HG02870 (cell line): Measurements from ENCODE around the gene FMN1.

Experiments
- ATAC-seq: cut with Tn5 transposase; IDR thresholded peaks from one replicate; pipeline ENCODE4 v1.9.1; 2021; ENCODE audit warnings: mild to moderate bottlenecking, moderate library complexity; ENCODE audit not compliant: unreplicated experiment

Gene FMN1

DNA sequence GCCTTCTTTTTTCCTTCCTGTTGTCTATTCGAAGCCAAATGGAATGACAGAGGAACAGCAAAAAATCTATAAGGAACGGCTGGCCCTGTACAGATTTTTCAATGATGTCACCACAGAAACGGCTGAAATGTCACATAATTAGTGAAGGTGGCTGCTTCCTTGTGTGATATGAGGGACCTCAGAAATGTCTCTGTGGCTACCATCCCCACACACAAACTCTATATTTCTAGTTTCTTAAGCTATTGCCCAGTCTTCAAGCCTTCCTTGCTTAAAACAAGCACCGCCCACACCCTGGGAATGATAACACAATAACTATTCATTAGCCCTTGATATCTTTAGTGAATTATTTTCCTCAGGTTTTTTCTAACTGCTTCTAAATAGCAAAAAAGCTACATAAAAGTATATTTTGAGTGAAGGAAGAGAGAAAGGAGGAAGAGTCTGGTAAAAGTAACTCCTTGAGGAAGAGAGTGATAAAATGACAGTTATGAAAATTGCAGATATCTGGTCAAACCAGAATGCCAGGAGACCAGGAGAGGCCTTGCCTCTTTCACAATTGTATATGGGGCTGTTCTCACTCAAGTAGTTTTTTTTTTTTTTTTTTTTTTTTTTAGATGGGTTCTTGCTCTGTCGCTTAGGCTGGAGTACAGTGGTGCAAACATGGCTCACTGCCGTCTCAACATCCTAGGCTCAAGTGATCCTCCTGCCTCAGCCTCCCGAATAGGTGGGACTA lies 38.7 kb downstream of the FMN1 start:
- no peak for ATAC-seq

DNA sequence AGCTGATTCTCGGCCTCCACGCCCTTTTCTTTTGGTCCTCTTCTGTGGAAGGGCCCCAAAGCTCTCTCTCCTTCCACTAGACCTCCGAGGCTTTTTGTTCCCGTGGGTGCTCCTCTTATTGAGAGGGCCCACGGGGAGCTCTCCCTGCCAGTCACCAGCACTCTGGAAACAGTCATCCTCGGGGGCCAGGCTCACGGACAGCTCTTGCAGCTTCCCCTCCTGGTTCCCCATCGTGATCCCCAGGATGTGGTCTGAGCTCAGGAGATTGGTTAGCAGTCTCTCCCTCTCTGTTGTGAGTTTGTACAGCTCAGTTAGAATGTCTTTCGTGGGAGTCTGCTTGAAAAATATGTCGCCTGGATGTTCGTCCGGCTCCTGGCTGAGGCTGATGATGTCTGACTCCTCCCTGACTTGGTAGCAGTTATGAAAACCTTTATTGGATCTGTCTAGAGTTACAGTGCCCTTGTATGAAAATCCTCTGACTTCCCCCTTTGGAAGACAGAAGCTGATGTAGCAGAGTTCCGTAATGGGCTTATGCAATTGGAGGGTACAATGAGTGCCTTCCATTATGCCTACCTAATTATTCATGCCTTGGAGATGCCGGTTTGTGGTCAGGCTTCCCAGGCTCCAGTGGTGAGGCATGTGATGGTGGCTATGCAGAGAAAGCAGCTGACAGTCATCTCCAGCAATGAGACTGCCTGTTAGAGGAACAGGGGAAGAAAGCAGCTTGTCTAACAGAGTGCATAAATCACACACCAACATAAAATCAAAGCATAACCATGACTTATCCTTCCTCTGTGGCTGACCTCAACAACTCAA lies 40.0 kb downstream of the FMN1 start:
- ATAC-seq, result no peak

DNA sequence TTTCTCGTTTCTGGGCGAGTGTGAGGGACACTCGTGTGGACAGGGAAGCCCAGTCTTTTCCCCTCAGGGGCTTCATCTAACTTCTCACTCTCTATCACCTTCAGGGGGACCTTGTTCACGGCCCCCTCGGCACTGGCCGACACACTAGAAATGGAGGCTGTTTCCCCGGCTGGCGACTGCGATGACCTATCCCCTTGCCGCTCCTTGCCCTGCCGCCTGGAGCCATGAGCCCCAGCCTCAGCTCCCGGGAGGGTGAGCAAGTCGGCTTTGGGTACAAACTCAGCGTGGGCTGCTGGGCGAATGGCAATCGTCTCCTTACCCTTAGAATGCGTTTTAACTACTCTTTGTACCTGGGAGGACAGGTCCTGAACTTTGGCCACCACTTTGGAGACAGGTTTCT lies 41.0 kb downstream of the FMN1 start:
- no peak for ATAC-seq

DNA sequence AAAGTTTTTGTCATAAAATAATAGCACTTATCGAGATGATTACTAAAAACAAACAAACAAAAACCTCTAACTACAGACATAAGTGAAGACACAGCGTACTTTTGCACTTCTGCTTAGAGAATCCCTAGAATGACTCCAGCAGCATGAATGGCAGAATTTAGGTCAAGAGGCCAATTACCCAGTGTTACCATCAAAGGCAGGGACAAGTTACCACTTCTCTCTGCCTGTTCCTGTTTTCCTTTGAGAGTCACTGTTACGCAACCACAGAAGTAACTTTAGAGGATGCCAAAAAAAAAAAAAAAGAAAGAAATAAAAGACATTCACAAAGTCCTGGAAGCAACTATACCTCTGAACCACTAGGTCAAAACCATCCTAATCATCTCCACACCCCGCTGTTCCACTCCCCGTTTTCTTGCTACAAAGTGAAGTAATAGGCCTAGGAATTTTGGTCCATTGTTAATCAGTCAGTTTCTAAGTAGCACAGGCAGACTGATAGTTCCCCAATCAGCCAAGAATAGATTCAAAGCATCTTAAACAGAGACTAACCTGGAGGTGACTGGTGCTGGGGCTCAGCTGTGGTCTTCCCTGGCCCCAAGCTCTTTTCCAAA lies 41.9 kb downstream of the FMN1 start:
- ATAC-seq, result no peak

DNA sequence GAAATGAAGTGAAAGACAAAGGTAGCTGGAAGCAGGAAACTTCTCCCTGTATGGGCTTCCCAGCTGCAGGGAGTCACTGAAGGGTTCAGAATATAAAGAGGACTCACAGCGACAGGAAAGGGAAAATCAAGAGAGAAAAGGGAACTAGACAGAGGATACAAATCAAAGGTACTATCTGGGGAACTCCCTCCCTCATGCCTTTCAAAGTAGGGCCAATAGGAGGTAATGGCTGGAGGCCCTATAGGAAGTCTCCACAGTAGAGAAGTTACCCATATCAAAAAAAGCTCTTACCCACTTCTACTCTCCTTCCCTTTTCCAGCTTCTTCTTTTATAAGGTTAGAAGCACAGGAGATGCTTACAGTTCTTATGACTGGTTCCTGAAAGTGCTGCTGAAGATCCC lies 43.5 kb downstream of the FMN1 start:
- no peak for ATAC-seq

DNA sequence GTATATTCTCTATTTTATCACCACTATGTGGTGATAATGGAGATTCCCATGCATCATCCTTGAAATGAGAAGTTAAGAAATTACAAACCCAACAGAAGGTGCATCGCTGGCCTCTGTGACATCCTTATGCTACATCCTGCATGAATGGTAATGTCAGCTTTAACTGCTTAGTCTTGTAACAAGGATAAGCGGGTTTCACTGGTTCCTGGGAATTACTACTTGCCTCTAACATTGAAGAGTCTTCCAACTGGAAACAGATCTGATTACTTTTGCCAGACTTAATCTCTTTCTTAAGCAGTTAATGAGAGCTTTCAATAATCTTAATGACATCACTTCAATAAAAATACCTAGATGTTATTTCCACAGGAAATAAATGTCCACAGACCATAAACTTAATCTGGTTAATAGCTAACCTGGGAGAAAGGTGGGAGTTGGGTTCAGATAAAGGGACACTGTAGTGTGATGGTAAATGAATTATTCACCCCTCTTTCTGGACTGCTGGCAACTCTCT lies 44.0 kb downstream of the FMN1 start:
- no peak for ATAC-seq

DNA sequence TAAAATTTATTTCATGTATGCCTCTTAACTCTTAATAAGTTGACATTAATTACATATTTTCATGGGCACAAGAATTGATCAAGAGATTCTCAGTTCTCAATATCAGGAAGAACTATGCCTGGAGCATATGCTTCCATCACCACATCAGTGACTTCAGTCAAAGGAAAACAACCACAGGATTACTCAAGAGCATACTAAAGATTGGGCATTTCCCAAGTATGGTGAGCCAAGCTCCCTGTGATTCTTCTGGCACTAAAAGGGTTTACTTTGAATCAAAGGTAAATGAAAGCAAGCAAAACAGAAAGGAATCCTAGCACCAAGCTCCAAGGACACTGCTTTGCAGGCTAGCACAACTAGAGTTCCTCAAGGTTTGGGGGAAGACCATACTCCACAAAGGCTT lies 44.6 kb downstream of the FMN1 start:
- no peak for ATAC-seq

DNA sequence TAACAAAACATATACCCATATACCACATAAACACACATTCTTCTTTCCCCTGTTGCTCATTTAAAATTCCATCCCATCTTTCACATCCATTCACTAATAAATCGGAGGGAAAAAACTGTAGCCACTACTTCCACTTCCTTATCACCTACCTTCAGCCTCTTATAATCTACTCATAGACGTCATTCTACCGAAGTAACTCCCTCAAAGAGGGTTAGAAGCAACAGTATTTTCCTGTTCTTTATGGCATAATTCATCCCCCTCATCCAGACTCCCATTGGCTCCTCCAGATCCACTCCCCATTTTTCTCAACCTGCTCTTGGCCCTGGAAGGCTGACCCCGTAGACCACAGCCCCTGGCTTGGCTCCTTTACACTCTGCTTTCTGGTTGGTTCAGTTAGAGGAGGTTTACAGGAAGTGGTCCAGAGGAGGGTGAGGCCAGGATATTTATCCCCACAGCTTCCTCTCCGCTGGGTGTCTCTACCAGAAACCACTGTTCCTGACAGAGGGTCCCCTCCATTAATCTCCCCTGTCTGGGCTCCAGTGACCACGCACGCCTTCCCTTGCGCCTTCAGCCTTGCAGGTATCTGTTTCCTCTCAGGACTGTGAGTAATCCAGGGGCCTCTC lies 46.3 kb downstream of the FMN1 start:
- ATAC-seq, result no peak

DNA sequence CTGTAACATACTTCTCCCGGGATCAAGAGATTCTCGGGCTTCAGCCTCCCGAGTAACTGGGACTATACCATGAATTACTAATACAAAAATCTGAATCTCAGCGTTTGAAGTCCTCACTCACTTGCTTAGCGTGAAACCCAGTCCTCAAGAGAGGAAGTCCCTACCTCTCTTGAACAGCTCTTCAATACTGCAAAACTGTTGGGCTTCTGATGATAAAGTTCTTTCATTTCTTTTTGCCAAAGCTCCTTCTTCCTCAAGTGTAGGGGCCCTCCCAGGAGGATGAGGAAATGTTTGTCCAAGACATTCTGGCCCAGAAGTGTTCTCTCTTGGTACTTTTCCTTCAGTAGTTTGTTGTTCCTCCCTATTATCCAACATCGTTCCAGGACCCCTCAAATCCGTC lies 48.5 kb downstream of the FMN1 start:
- no peak for ATAC-seq

DNA sequence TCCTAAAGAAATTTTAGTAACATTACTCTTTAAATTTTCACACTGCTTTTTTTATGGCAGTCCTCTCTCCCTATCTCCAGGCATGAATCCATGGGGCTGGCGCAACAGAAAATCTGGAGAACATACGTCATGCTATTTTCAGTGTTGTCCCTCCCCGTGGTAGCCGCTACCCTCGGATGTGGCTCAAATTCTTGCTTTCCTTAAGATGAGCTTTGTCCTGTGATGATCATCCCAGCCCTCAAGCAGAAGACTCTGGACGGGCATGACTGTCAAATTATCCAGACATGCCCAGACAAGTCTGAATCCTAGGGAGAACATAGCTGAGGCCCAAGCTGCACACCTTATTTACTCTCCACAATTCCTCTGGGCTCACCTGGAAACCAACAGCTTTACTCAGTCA lies 49.1 kb downstream of the FMN1 start:
- ATAC-seq, result no peak

DNA sequence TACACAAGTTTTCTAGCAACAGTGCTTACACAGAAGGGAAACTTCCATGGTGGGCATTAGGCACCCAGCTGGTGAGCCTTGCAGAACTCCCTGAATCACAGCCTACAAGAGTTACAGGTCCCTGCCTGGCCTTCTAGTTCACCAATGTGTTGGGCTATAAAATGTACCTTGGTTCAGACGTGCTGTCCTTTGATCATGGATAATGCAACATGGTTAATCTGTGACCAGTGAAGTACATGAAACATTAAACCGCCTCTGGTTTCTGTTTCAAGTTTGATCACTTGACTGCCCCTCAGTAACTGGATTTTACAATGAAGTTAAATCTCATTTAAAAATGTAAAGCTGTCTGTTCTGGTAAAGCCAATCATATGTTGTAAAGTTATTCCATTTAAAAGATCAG lies 51.8 kb downstream of the FMN1 start:
- no peak for ATAC-seq

DNA sequence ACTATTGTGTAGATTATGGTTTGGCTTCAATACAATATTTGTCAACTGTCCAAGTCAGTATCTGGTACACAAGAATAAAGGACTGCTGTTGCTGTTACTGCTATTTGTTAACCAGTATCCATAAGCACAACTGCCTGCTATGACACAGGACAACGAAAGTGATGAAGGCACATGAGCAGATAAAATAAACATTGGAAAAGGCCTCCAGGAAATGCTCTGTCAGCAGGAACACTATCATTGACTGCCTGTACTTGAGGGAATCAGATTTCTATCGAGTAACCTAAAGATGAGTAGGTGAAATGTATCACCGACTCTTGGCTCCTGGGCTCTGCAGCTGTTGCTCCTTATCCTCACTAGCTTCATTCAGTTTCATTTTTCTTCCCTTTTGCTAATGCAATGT lies 56.5 kb downstream of the FMN1 start:
- ATAC-seq, result no peak

DNA sequence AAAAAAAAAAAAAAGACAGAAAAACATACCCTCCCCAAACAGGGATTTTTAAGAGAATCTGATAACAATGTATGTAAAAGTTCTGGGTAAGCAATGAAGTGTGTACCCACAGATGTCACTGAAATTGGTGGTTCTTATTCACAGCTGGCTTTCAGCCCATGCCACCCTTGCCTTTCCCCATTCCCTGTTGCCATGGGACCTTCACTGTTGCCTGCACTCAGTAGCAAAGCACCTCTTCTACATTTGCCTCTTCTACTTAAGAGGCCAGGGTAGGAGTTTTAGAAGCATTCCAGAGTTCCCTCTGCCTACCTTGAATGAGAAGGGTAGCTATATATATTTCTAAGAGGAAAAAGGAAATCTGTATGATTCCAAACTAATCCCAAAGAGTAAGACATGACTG lies 57.4 kb downstream of the FMN1 start:
- no peak for ATAC-seq

DNA sequence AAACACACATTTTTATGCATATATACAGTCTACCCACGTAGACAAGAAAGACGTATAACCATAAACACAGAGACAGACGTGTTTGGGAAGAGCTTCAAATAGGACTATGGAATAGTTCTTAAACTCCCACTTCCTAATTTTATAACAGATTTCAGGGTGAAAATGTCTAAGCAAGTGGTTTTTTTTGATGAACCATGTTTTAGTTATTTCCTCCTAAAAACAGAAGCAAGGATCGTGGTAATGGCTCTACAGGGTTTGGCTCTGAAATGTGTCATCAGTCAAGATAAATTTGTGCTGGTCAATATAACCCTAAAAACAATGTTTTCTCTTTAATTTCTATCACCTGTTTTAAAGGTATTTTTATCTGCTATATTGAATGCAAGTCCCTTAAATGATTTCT lies 58.2 kb downstream of the FMN1 start:
- no peak for ATAC-seq

DNA sequence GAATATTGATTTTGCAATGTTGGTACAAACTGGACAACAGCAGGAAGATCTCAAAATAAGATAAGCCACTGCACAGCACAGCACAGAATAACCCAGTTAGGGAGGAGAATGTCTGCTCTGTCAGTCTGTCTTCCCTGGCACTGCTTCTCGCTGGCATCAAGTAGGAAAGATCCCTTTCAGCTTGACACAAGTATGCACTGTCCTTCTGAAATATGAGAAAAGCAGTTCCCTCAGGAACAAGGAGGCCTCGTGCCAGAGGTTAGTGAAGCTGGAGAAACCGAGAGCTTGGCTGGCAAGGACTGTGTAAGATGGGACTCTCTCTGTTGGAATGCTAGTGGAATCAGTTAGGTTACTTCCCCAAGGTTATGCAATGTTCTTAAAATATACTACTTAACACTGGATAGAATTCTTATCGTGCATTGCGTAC lies 59.1 kb downstream of the FMN1 start:
- ATAC-seq, result no peak

DNA sequence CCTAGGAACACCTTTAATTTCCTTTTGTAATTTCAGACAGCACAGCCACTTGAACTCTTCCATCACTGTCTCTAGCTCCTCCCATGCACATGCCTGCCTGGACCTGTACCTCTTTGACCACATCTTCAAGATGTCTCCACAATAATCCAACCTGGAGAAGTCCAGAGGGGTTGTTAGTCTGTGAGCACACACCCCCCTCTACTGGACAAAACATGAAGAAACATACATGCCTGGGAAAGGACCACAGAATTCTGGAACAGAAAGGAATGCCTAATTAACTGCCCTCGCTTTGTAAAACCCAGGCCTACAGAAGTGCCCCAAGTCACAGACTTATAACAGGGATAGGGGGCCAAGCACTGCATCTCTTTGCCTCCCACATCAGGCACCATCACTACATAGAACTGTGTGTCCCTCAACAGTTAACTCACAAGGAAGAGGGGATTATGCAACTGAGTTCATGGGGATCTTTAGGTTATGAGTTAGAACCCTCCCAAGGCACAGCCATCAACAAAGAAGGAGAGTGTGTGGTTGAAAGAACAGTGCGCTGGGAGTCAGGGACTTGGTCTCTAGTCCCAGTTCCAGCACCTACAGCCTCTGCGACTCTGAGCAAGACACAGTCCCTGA lies 61.7 kb downstream of the FMN1 start:
- ATAC-seq, result no peak

DNA sequence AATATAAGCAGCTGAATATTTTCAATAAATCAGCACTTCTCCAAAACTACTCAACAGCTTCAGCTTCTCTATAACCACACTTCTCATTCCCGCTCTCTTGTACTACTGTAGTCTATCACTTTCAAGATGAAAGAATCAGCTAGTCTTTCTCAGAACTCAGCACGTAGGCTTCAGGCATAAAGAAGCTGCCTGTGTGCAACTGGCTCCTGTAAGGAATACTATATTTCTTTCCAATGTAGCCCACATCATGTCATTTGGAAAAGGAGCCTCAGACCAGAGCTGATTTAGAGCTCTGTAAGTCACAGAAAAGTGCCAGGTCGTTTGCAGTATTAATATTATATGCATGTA lies 62.3 kb downstream of the FMN1 start:
- no peak for ATAC-seq

DNA sequence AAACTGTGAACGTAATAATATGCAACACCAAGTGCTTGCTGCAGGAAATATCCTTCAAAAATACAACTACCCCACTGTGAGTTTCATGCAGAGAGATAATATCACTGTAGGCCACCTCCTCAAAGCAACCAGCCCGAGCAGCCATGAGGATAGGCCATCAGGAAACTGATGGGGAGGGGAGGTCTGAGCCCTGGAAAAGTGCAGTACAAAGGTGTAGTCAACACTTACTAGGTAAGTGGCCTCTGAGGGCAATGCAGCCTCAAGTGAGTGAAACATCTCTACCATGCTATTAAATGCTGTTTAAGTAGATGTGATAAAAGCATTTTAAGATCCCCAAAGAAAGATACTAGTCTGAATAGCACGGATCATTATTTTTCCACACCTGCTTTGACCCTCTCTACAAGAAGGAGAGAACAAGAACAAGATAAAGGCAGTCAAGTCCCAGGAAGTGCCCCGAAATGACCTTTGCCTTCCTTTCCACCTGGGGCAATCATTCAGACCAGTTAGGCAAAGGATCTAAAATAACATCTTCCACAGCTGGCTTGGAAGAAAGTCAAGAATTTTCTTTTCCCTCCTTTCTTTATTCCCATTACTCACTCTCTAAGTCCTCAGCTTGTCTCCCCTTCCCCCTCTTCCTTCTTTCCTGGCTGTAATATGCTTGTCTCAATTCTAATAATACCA lies 62.8 kb downstream of the FMN1 start:
- ATAC-seq, result no peak

DNA sequence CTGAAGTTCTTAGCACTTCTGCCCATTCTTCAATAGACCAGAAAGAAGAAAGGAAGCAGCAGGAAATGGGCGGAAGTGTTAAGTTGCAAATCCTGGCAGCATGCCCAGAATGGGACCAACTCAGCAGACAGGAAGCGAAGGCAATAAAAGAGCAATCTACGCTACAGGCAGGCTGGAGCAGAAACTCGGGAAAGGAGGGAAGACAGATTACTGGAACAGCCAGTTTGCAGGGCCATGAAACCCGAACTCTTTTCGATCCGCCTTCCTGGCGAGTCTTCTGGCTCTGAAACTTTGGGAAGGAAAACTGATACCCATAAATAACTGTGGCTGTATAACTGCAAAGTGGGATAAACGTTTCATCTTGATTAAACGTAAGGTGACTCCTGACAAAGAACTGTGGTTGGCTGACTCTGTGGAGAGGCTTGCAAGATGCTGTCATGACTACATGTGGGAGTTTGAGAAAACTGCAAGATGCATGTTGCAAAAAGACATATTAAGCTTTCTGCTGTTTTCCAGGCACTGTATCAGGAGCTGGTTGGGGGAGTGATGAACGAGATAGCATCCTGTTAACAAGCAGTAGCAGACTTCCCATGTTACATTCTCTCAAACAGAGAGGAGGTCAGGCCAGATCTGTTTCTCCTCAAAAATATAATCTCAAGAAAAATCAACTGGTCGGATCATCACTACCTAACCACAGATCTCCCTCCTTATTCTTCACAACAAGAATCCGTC lies 67.8 kb downstream of the FMN1 start:
- ATAC-seq, result no peak
